Measurements from ENCODE around the gene TIA1.

Gene TIA1

GRCh38 chr2:70214365-70214764, 34.1 kb downstream of the TIA1 start:
- TF ChIP-seq, protein P1, sequence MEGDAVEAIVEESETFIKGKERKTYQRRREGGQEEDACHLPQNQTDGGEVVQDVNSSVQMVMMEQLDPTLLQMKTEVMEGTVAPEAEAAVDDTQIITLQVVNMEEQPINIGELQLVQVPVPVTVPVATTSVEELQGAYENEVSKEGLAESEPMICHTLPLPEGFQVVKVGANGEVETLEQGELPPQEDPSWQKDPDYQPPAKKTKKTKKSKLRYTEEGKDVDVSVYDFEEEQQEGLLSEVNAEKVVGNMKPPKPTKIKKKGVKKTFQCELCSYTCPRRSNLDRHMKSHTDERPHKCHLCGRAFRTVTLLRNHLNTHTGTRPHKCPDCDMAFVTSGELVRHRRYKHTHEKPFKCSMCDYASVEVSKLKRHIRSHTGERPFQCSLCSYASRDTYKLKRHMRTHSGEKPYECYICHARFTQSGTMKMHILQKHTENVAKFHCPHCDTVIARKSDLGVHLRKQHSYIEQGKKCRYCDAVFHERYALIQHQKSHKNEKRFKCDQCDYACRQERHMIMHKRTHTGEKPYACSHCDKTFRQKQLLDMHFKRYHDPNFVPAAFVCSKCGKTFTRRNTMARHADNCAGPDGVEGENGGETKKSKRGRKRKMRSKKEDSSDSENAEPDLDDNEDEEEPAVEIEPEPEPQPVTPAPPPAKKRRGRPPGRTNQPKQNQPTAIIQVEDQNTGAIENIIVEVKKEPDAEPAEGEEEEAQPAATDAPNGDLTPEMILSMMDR (IDR thresholded peaks at IDR 0.05; ENCODE audit: insufficient read depth, low read depth, low read length, missing control alignments) = no peak
- DNase-seq (ENCODE audit: low read depth) = no peak
- H3K4me3 ChIP-seq (ENCODE audit: low read depth, low read length) = no peak overlapping the region

DNA sequence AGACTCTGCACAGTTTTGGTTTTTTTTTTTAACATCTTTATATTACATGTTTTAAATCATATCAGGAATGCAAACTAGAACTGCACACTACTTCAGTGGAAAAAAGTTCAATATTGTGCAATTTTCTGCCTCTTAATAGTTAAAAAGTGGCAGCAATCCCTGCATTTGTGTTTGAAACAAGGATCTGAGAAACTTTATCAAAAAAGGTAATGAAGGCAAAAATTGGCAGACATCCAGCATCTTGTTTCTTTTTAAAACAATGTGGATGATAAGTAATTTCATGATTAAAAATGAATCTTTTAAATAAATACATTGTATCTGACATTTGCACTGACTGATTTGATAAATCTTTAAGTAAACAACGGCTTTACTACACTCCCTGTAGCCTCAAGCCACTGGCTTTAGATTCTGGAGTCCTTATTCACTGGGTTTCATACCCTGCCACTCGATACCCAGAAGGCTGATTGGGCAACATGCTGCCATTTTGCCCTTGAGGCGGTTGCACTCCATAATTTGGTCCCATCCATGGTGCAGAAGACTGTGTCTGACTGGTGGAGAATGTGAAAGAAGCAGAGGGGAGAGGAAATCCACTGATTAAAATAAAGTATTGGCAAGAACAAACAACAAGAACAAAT, 36.0 kb downstream of the TIA1 start:
- no peak for DNase-seq (ENCODE audit: low read depth)
- H3K4me3 ChIP-seq (ENCODE audit: low read depth, low read length) = no peak overlapping the region
- TF ChIP-seq, protein P1 (IDR thresholded peaks at IDR 0.05; ENCODE audit: insufficient read depth, low read depth, low read length, missing control alignments) = no peak

- TF ChIP-seq, protein P1 (IDR thresholded peaks at IDR 0.05; ENCODE audit: insufficient read depth, low read depth, low read length, missing control alignments) = no peak
- no peak for DNase-seq (ENCODE audit: low read depth)
- no peak overlapping the region for H3K4me3 ChIP-seq (ENCODE audit: low read depth, low read length)
Observed at GRCh38 chr2:70211595-70211994, 36.8 kb downstream of the TIA1 start.

- no peak for DNase-seq (ENCODE audit: low read depth)
- no peak overlapping the region for H3K4me3 ChIP-seq (ENCODE audit: low read depth, low read length)
- TF ChIP-seq, protein P1 (IDR thresholded peaks at IDR 0.05; ENCODE audit: insufficient read depth, low read depth, low read length, missing control alignments) = no peak
Observed at GRCh38 chr2:70204452-70204851, 44.0 kb downstream of the TIA1 start.

- no peak overlapping the region for H3K4me3 ChIP-seq (ENCODE audit: low read depth, low read length)
- TF ChIP-seq, protein P1 (IDR thresholded peaks at IDR 0.05; ENCODE audit: insufficient read depth, low read depth, low read length, missing control alignments) = no peak
- no peak for DNase-seq (ENCODE audit: low read depth)
Observed at GRCh38 chr2:70203086-70203485, 45.3 kb downstream of the TIA1 start.

DNA sequence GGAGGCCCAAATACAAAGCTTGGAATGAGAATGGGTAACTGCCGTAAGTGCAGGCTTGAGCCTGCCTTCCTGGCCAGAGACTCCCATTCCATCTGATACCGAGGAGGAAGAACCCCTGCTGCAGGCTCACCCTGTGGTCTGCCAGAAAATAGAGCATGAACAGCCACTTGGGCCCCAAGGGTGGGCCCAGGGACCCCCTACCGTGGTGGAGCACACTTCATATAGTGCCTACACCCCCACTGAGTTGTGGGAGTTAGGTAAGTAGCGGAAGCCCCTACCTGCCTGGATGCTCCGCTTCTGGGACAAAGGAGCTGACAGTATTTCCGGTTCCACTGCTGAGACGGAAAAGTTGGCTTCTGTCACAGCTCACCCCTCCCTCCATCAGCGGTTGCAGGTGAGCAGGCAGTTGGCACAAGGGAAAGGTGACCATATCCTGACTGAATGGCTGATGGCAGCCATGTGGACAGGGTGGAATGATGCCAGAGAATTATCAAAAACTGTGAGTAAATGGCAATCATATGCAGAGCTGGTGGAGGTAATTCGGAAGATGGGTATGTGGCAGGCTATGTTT, 46.1 kb downstream of the TIA1 start:
- DNase-seq (ENCODE audit: low read depth) = no peak
- TF ChIP-seq, protein P1 (IDR thresholded peaks at IDR 0.05; ENCODE audit: insufficient read depth, low read depth, low read length, missing control alignments) = no peak
- H3K4me3 ChIP-seq (ENCODE audit: low read depth, low read length) = no peak overlapping the region

DNA sequence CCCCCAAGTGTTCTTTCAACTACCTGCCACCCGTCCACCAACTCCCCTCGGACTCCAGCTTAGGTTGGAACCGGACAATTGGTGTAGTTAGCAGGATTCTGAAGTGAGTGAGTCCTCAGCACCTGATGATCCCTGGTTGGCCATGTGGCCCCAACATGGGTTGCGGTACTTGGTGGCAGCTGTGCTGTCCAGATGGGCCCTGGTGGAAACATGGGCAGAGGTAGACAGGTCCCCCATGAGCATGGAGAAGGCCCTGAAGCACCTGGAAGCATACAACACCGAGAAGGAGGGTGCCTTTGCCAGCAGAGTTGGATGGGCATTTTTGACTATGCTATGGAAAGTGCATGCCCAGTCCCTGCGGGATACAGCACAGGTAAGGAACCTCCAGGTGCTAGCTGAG, 46.6 kb downstream of the TIA1 start:
- DNase-seq (ENCODE audit: low read depth) = no peak
- H3K4me3 ChIP-seq (ENCODE audit: low read depth, low read length) = no peak overlapping the region
- TF ChIP-seq, protein P1 (IDR thresholded peaks at IDR 0.05; ENCODE audit: insufficient read depth, low read depth, low read length, missing control alignments) = no peak
